ENCODE measurements around the gene SERPINB10.

DNA sequence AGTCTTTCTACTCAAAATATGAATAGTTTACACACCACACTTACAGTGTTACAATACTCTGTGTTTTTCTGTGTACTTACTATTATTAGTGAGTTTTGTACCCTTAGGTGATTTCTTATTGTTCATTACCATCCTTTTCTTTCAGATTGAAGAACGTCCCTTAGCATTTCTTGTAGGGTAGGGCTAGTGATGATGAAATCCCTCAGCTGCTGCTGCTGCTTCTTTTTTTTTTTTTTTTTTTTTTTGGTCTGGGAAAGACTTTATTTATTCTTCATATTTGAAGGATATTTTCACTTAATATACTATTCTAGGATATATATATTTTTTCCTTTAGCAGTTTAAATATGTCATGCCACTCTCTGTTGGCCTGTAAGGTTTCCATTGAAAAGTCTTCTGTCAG, 49.3 kb upstream of the SERPINB10 start:
- TF ChIP-seq, protein P1, sequence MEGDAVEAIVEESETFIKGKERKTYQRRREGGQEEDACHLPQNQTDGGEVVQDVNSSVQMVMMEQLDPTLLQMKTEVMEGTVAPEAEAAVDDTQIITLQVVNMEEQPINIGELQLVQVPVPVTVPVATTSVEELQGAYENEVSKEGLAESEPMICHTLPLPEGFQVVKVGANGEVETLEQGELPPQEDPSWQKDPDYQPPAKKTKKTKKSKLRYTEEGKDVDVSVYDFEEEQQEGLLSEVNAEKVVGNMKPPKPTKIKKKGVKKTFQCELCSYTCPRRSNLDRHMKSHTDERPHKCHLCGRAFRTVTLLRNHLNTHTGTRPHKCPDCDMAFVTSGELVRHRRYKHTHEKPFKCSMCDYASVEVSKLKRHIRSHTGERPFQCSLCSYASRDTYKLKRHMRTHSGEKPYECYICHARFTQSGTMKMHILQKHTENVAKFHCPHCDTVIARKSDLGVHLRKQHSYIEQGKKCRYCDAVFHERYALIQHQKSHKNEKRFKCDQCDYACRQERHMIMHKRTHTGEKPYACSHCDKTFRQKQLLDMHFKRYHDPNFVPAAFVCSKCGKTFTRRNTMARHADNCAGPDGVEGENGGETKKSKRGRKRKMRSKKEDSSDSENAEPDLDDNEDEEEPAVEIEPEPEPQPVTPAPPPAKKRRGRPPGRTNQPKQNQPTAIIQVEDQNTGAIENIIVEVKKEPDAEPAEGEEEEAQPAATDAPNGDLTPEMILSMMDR (IDR thresholded peaks at IDR 0.05) = no peak
- TF ChIP-seq SMC3 (IDR thresholded peaks at IDR 0.05) (no peak), MAFK (IDR thresholded peaks at IDR 0.05; ENCODE audit: partially characterized antibody) (no peak), GATA3 (IDR thresholded peaks at IDR 0.05; ENCODE audit: borderline replicate concordance) (no peak), POLR2A (IDR thresholded peaks at IDR 0.05; ENCODE audit: low read length) (no peak), EP300 (IDR thresholded peaks at IDR 0.05) (no peak)
- TF ChIP-seq, protein P2, sequence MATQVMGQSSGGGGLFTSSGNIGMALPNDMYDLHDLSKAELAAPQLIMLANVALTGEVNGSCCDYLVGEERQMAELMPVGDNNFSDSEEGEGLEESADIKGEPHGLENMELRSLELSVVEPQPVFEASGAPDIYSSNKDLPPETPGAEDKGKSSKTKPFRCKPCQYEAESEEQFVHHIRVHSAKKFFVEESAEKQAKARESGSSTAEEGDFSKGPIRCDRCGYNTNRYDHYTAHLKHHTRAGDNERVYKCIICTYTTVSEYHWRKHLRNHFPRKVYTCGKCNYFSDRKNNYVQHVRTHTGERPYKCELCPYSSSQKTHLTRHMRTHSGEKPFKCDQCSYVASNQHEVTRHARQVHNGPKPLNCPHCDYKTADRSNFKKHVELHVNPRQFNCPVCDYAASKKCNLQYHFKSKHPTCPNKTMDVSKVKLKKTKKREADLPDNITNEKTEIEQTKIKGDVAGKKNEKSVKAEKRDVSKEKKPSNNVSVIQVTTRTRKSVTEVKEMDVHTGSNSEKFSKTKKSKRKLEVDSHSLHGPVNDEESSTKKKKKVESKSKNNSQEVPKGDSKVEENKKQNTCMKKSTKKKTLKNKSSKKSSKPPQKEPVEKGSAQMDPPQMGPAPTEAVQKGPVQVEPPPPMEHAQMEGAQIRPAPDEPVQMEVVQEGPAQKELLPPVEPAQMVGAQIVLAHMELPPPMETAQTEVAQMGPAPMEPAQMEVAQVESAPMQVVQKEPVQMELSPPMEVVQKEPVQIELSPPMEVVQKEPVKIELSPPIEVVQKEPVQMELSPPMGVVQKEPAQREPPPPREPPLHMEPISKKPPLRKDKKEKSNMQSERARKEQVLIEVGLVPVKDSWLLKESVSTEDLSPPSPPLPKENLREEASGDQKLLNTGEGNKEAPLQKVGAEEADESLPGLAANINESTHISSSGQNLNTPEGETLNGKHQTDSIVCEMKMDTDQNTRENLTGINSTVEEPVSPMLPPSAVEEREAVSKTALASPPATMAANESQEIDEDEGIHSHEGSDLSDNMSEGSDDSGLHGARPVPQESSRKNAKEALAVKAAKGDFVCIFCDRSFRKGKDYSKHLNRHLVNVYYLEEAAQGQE (IDR thresholded peaks at IDR 0.05) = no peak
- TF ChIP-seq, protein P3, sequence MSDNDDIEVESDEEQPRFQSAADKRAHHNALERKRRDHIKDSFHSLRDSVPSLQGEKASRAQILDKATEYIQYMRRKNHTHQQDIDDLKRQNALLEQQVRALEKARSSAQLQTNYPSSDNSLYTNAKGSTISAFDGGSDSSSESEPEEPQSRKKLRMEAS (IDR thresholded peaks at IDR 0.05) = no peak
